OCI-LY3 (cell line): ENCODE data around the gene KLHL9.
"Not testable (repeated sequence)": the region's sequence is repeated elsewhere in the genome, so short reads cannot be mapped to it uniquely, and the experiment has no call there.

Experiments used
- H2AFZ ChIP-seq: fragments of 200-600, 300-600 bp; shearing (Covaris generic); 2 replicates; pipeline ENCODE4 v1.6.0; 2014; ENCODE audit warnings: antibody characterized with exemption, low read depth, low read length
- H3K27ac ChIP-seq: fragments of 200-600, 300-600 bp; sonication (generic); 2 replicates; pipeline ENCODE4 v1.5.1; 2014; ENCODE audit warnings: mild to moderate bottlenecking, low read length, moderate library complexity, mixed read lengths
- H3K27me3 ChIP-seq: fragments of 200-600, 300-600 bp; sonication (generic); 2 replicates; pipeline ENCODE4 v1.6.1; 2014; ENCODE audit warnings: low read depth, low read length, mixed read lengths
- H3K36me3 ChIP-seq: fragments of 200-600, 300-600 bp; sonication (generic); replicated peaks from 2 replicates; pipeline ENCODE3; 2014; ENCODE audit warnings: low read depth, low read length, mixed read lengths
- H3K4me1 ChIP-seq: fragments of 300-600, 200-600 bp; sonication (generic); 2 replicates; pipeline ENCODE4 v1.6.1; 2014; ENCODE audit warnings: low read length, mixed read lengths
- H3K4me2 ChIP-seq: fragments of 200-600, 300-600 bp; sonication (generic); 2 replicates; pipeline ENCODE4 v1.6.1; 2014; ENCODE audit warnings: low read length, mixed read lengths
- H3K4me3 ChIP-seq: fragments of 300-600, 200-600 bp; sonication (generic); 2 replicates; pipeline ENCODE4 v1.5.1; 2014; ENCODE audit warnings: antibody characterized with exemption, mild to moderate bottlenecking, low read length, moderate library complexity
- H3K79me2 ChIP-seq: fragments of 300-600, 200-600 bp; shearing (Covaris generic); 2 replicates; pipeline ENCODE4 v1.6.1; 2014; ENCODE audit warnings: mild to moderate bottlenecking, low read length, mixed read lengths
- H3K9ac ChIP-seq: fragments of 300-600, 200-600 bp; shearing (Covaris generic); 2 replicates; pipeline ENCODE4 v1.6.0; 2014; ENCODE audit warnings: mild to moderate bottlenecking, low read length, moderate library complexity
- H3K9me3 ChIP-seq: fragments of 200-600, 300-600 bp; shearing (Covaris generic); 2 replicates; pipeline ENCODE4 v1.6.1; 2014; ENCODE audit warnings: low read length, mixed read lengths; ENCODE audit not compliant: insufficient read depth
- H4K20me1 ChIP-seq: fragments of 200-600, 300-600 bp; sonication (generic); 2 replicates; pipeline ENCODE4 v1.6.1; 2016; ENCODE audit warnings: low read length, mixed read lengths; ENCODE audit not compliant: insufficient read depth
- CTCF ChIP-seq: fragments of 200-600, 300-600 bp; sonication (generic); IDR thresholded peaks from 2 replicates; pipeline ENCODE4 v1.5.1; 2014; ENCODE audit warnings: antibody characterized with exemption, low read length, low read depth
- EZH2phosphoT487 ChIP-seq: fragments of 200-600 bp; shearing (Covaris generic); IDR thresholded peaks from 2 replicates; pipeline ENCODE4 v1.6.1; 2018; ENCODE audit warnings: antibody characterized with exemption, mixed run types, low read depth

KLHL9 gene

GRCh38 chr9:21334701-21335632, at the start of gene KLHL9:
KLHL9 (minus strand) TSS chr9:21335404; CDS start chr9:21334859, 545 bp downstream.
- Histone ChIP-seq H4K20me1 (peaks cover 42% of the 10 kb centered on the region), H3K27ac (peak within 1 kb of the TSS; percentile 43), H3K4me3 (peak within 1 kb of the TSS; percentile 97), H3K27me3 (peaks cover 32% of the 10 kb centered on the region), H3K9ac (peak within 1 kb of the TSS; percentile 95), H2AFZ (peak within 1 kb of the TSS; percentile 90), H3K4me2 (peak within 1 kb of the TSS; percentile 92), H3K4me1 (peaks cover 12% of the 10 kb centered on the region), H3K79me2 (peaks cover 37% of the 10 kb centered on the region), H3K9me3 (no peaks in the 10 kb centered on the region), H3K36me3 (peaks cover 23% of the 10 kb centered on the region)
- TF ChIP-seq CTCF (no peak), EZH2phosphoT487 (no peak)

GRCh38 chr9:21383627-21384026, 48.4 kb upstream of the KLHL9 start:
- no peak overlapping the region for H3K9ac ChIP-seq

GRCh38 chr9:21381448-21382339, 46.5 kb upstream of the KLHL9 start:
- Histone ChIP-seq H3K4me1 (peaks cover 16% of the 10 kb centered on the region), H2AFZ (no peak overlapping the region), H3K4me2 (peak overlapping the region; percentile 44), H3K36me3 (no peaks in the 10 kb centered on the region), H3K4me3 (no peak overlapping the region), H3K27me3 (peaks cover 76% of the 10 kb centered on the region), H3K27ac (no peak overlapping the region), H3K79me2 (no peaks in the 10 kb centered on the region), H4K20me1 (peaks cover 47% of the 10 kb centered on the region), H3K9me3 (peaks cover 1% of the 10 kb centered on the region; the same call in 1 of the 2 replicates), H3K9ac (no peak overlapping the region)
- TF ChIP-seq CTCF (no peak), EZH2phosphoT487 (peak; percentile 94)

More at GRCh38 chr9:21383627-21384026, 48.4 kb upstream of the KLHL9 start:
- H3K79me2 ChIP-seq = no peaks in the 10 kb centered on the region
- no peak overlapping the region for H3K4me2 ChIP-seq
- no peaks in the 10 kb centered on the region for H3K36me3 ChIP-seq
- no peak overlapping the region for H3K4me3 ChIP-seq
- H3K27me3 ChIP-seq = peaks cover 76% of the 10 kb centered on the region
- H2AFZ ChIP-seq = no peak overlapping the region
- H4K20me1 ChIP-seq = peaks cover 46% of the 10 kb centered on the region
- TF ChIP-seq CTCF = no peak
- no peak for TF ChIP-seq EZH2phosphoT487
- H3K9me3 ChIP-seq = no peaks in the 10 kb centered on the region
- peaks cover 16% of the 10 kb centered on the region for H3K4me1 ChIP-seq
- H3K27ac ChIP-seq = no peak overlapping the region

GRCh38 chr9:21371467-21371866, 36.3 kb upstream of the KLHL9 start:
- H3K79me2 ChIP-seq, H3K27ac ChIP-seq, H3K4me3 ChIP-seq, H2AFZ ChIP-seq, H3K4me2 ChIP-seq, H3K4me1 ChIP-seq, H4K20me1 ChIP-seq, H3K36me3 ChIP-seq, H3K9me3 ChIP-seq, H3K9ac ChIP-seq: not testable (repeated sequence)
- H3K27me3 ChIP-seq = peaks cover 68% of the 10 kb centered on the region
